ENCODE data around the gene NRCAM. TPM values are rescaled to one million over a fixed set of nuclear protein-coding genes. Genes with fewer than 3 reads are reported as not detected.

The NRCAM gene
- total RNA-seq, 1 experiment from 2014 or later, result 2.7 TPM

GRCh38 chr7:108327353-108327752 is 128.9 kb downstream of the NRCAM start (continued):
- TF ChIP-seq ERG (CRISPR knock-in tag; IDR thresholded peaks at IDR 0.05) (no peak), NFYB (CRISPR knock-in tag; conservative IDR thresholded peaks at IDR 0.05; ENCODE audit: low read depth) (no peak), ZNF532 (CRISPR knock-in tag; IDR thresholded peaks at IDR 0.05; ENCODE audit: borderline replicate concordance) (no peak), ZNF232 (CRISPR knock-in tag; IDR thresholded peaks at IDR 0.05) (no peak)

GRCh38 chr7:108326938-108327337 is 129.3 kb downstream of the NRCAM start:
- no peaks in the 10 kb centered on the region for H3K9me3 Mint-ChIP-seq
- no peaks in the 10 kb centered on the region for H3K36me3 Mint-ChIP-seq
- no peak overlapping the region for H3K4me3 Mint-ChIP-seq

GRCh38 chr7:108324053-108325038 is 131.9 kb downstream of the NRCAM start:
- TF ChIP-seq TEAD1 (CRISPR knock-in tag; IDR thresholded peaks at IDR 0.05) (no peak), ZMAT4 (CRISPR knock-in tag; IDR thresholded peaks at IDR 0.05) (no peak), ZBTB43 (CRISPR knock-in tag; IDR thresholded peaks at IDR 0.05) (no peak), GRHL2 (CRISPR knock-in tag; IDR thresholded peaks at IDR 0.05; ENCODE audit: insufficient replicate concordance, severe bottlenecking) (no peak), ZBTB21 (CRISPR knock-in tag; IDR thresholded peaks at IDR 0.05; ENCODE audit: borderline replicate concordance) (no peak), ZNF263 (CRISPR knock-in tag; IDR thresholded peaks at IDR 0.05; ENCODE audit: low read depth) (no peak), EMX1 (CRISPR knock-in tag; IDR thresholded peaks at IDR 0.05) (no peak), PRRX2 (CRISPR knock-in tag; IDR thresholded peaks at IDR 0.05) (no peak), MXD4 (CRISPR knock-in tag; IDR thresholded peaks at IDR 0.05; ENCODE audit: borderline replicate concordance) (no peak), ATF2 (CRISPR knock-in tag; IDR thresholded peaks at IDR 0.05; ENCODE audit: borderline replicate concordance, low read depth) (no peak)
- Mint-ChIP-seq H3K4me1 (peaks cover 53% of the 10 kb centered on the region), H3K9me3 (no peaks in the 10 kb centered on the region), H3K36me3 (no peaks in the 10 kb centered on the region), H3K27ac (no peak overlapping the region), H3K4me3 (no peak overlapping the region), H3K27me3 (ENCODE audit: low read depth) (no peaks in the 10 kb centered on the region)
- DNase-seq (ENCODE audit: low spot score) (no peak), ATAC-seq (no peak)
- POLR2A ChIA-PET, result no interaction called here
- CTCF ChIA-PET, result no interaction called here

More at GRCh38 chr7:108326938-108327337, 129.3 kb downstream of the NRCAM start:
- DNase-seq (ENCODE audit: low spot score) (no peak), ATAC-seq (no peak)
- TF ChIP-seq MXD4 (CRISPR knock-in tag; IDR thresholded peaks at IDR 0.05; ENCODE audit: borderline replicate concordance), result no peak
- TF ChIP-seq FOXJ3 (CRISPR knock-in tag; IDR thresholded peaks at IDR 0.05; ENCODE audit: borderline replicate concordance), result no peak
- Mint-ChIP-seq H3K27me3 (ENCODE audit: low read depth) (no peaks in the 10 kb centered on the region), H3K27ac (no peak overlapping the region), H3K4me1 (peaks cover 66% of the 10 kb centered on the region)
- ChIA-PET POLR2A (no interaction called here), CTCF (no interaction called here)
